Uterus (tissue), 4 donors: ENCODE measurements around the gene S100P. TPM values are rescaled to one million over a fixed set of nuclear protein-coding genes. Genes with fewer than 3 reads are reported as not detected.

Experiments used
- DNase-seq, 2 donors: peaks; one replicate each; pipeline ENCODE4 v3.0.0-alpha.2; 2019 to 2020
- H3K27ac ChIP-seq, 2 donors: fragments of 200-600 bp; sonication (generic); 1 replicate in 1 of 2; 2 replicates in 1 of 2; pipeline ENCODE4 v1.5.1; 2016 to 2018
- H3K27me3 ChIP-seq, 2 donors: fragments of 200-600 bp; sonication (generic); one replicate each; pipeline ENCODE4 v1.5.1; 2018 to 2019; ENCODE audit warnings: control low read depth in 1 of 2
- H3K36me3 ChIP-seq, 2 donors: fragments of 200-600 bp; sonication (generic); one replicate each; pipeline ENCODE4 v1.5.1; 2019; ENCODE audit warnings: control low read depth in 1 of 2
- H3K4me1 ChIP-seq, 2 donors: fragments of 200-600 bp; sonication (generic); one replicate each; pipeline ENCODE4 v1.5.1; 2018 to 2019; ENCODE audit warnings: control low read depth in 1 of 2
- H3K4me3 ChIP-seq, 2 donors: fragments of 200-600 bp; sonication (generic); 1 replicate in 1 of 2; 2 replicates in 1 of 2; pipeline ENCODE4 v1.5.1; 2018 to 2019; ENCODE audit warnings: mild to moderate bottlenecking in 1 of 2
- H3K9me3 ChIP-seq, 2 donors: fragments of 200-600 bp; sonication (generic); one replicate each; pipeline ENCODE4 v1.5.1; 2019; ENCODE audit warnings: control low read depth in 1 of 2
- CTCF ChIP-seq, 4 experiments: fragments of 200-600 bp in 2 of 4; fragments of 450-650 bp in 2 of 4; sonication (generic) in 2 of 4; IDR thresholded peaks; one replicate each; pipeline ENCODE4 v1.5.1; 2016 to 2019; ENCODE audit warnings: antibody characterized with exemption in 4 of 4, mild to moderate bottlenecking in 2 of 4, moderate library complexity in 1 of 4
- POLR2A ChIP-seq, 2 donors: fragments of 450-650 bp; IDR thresholded peaks; one replicate each; pipeline ENCODE4 v1.6.1; 2016; ENCODE audit warnings: antibody characterized with exemption in 2 of 2, mild to moderate bottlenecking in 1 of 2, moderate library complexity in 1 of 2
- intact Hi-C: fragments of 100-400 bp; cut with DNase I; formaldehyde crosslinking; loops from one replicate; pipeline ENCODE4 v1.15.1; 2023; ENCODE audit warnings: low total_unique reads
- total RNA-seq, 4 donors: library from RNA; depleted of rRNA in 3 of 4; stranded (reverse); fragments of >200 nt in 3 of 4; gene quantifications; one replicate each; pipeline versions ENCODE4 v1.1.0 to v1.2.4, GENCODE V29; 2014 to 2023
- donor health status: DM: yes; HTN: yes; CAD: no.

S100P gene
- total RNA-seq, 4 donors from 2014 or later = 0.26 to 1.3 TPM; not detected in 2

GRCh38 chr4:6687947-6688878 lies 5.5 kb upstream of the S100P start:
- H3K4me1 ChIP-seq = no peaks in the 10 kb centered on the region
- no peak for TF ChIP-seq CTCF (IDR thresholded peaks at IDR 0.05)
- TF ChIP-seq POLR2A (IDR thresholded peaks at IDR 0.05) = no peak
- no peak overlapping the region for H3K4me3 ChIP-seq

GRCh38 chr4:6688879-6689505 lies 4.7 kb upstream of the S100P start:
- TF ChIP-seq POLR2A (IDR thresholded peaks at IDR 0.05) = no peak
- no peak for TF ChIP-seq CTCF (IDR thresholded peaks at IDR 0.05)
- Histone ChIP-seq H3K36me3 (no peaks in the 10 kb centered on the region), H3K4me1 (no peaks in the 10 kb centered on the region), H3K27me3 (no peaks in the 10 kb centered on the region), H3K27ac (peak overlapping the region in 1 of 2 donors; percentile 13), H3K4me3 (no peak overlapping the region), H3K9me3 (no peaks in the 10 kb centered on the region)
- DNase-seq = no peak
- intact Hi-C loops = no loop called here

More at GRCh38 chr4:6687947-6688878, 5.5 kb upstream of the S100P start:
- H3K27me3 ChIP-seq = no peaks in the 10 kb centered on the region
- intact Hi-C loops = no loop called here
- no peaks in the 10 kb centered on the region for H3K36me3 ChIP-seq
- peak overlapping the region in 1 of 2 donors; percentile 13 for H3K27ac ChIP-seq
- H3K9me3 ChIP-seq = no peaks in the 10 kb centered on the region
- DNase-seq = no peak

GRCh38 chr4:6689506-6689960 lies 4.1 kb upstream of the S100P start:
- no peaks in the 10 kb centered on the region for H3K27me3 ChIP-seq
- no peaks in the 10 kb centered on the region for H3K9me3 ChIP-seq
- no peak for TF ChIP-seq CTCF (IDR thresholded peaks at IDR 0.05)
- no peak for TF ChIP-seq POLR2A (IDR thresholded peaks at IDR 0.05)
- no peak overlapping the region for H3K27ac ChIP-seq
- H3K4me3 ChIP-seq = no peak overlapping the region
- H3K36me3 ChIP-seq = no peaks in the 10 kb centered on the region
- no peak for DNase-seq
- no peaks in the 10 kb centered on the region for H3K4me1 ChIP-seq
- intact Hi-C loops = no loop called here

GRCh38 chr4:6692379-6692778 lies 1.3 kb upstream of the S100P start:
- intact Hi-C loops = no loop called here
- no peak for TF ChIP-seq CTCF (IDR thresholded peaks at IDR 0.05)
- TF ChIP-seq POLR2A (IDR thresholded peaks at IDR 0.05) = no peak
- H3K4me1 ChIP-seq = no peaks in the 10 kb centered on the region
- H3K27me3 ChIP-seq = no peaks in the 10 kb centered on the region
- no peaks in the 10 kb centered on the region for H3K9me3 ChIP-seq
- H3K36me3 ChIP-seq = no peaks in the 10 kb centered on the region
- no peak overlapping the region for H3K4me3 ChIP-seq
- no peak overlapping the region for H3K27ac ChIP-seq
- DNase-seq = no peak

- Histone ChIP-seq H3K27me3 (no peaks in the 10 kb centered on the region), H3K4me3 (no peak overlapping the region), H3K36me3 (no peaks in the 10 kb centered on the region), H3K9me3 (no peaks in the 10 kb centered on the region), H3K27ac (no peak overlapping the region), H3K4me1 (no peaks in the 10 kb centered on the region)
- TF ChIP-seq POLR2A (IDR thresholded peaks at IDR 0.05) = no peak
- TF ChIP-seq CTCF (IDR thresholded peaks at IDR 0.05) = no peak
- intact Hi-C loops = no loop called here
- DNase-seq = no peak
Measured at GRCh38 chr4:6692806-6693205, 872 bp upstream of the S100P start.
